ENCODE measurements around the gene GPR4.

The GPR4 gene

GRCh38 chr19:45584332-45585157 lies 17.5 kb downstream of the GPR4 start, which contains the start of gene OPA3:
OPA3 (minus strand) TSS chr19:45584802; CDS start chr19:45584764, 38 bp downstream.
- TF ChIP-seq CTCF (IDR thresholded peaks at IDR 0.05; ENCODE audit: extremely low read depth, missing control alignments): peak; percentile 10
- DNase-seq (ENCODE audit: low spot score): peak; percentile 98

- no peak for DNase-seq (ENCODE audit: low spot score)
- no peak for TF ChIP-seq CTCF (IDR thresholded peaks at IDR 0.05; ENCODE audit: extremely low read depth, missing control alignments)
These were observed 20.4 kb downstream of the GPR4 start for GRCh38 chr19:45581576-45581975.

DNA sequence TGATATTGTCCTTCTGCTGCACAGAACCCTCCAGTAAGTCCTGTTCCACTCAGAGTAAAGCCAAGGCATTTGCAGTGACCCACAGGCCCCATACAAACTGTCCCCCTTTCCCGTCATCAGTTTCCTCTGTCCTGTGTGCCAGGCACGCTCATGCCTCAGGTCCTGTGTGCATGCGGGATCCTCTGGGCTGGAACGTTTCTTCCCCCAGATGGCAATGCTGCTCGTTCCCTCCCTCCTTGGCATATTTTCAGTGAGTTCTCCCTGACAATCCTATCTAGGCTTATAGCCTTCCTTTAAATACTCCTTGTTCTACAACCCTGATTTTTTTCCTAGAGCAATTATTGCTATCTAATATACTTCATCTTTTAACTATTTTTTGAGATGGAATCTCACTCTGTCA lies 23.2 kb downstream of the GPR4 start:
- TF ChIP-seq CTCF (IDR thresholded peaks at IDR 0.05; ENCODE audit: extremely low read depth, missing control alignments): no peak

GRCh38 chr19:45577111-45577905 lies 24.7 kb downstream of the GPR4 start:
- DNase-seq (ENCODE audit: low spot score): peak; percentile 20
- no peak for TF ChIP-seq CTCF (IDR thresholded peaks at IDR 0.05; ENCODE audit: extremely low read depth, missing control alignments)

More for the DNA sequence above, 23.2 kb downstream of the GPR4 start:
- DNase-seq (ENCODE audit: low spot score): no peak

DNA sequence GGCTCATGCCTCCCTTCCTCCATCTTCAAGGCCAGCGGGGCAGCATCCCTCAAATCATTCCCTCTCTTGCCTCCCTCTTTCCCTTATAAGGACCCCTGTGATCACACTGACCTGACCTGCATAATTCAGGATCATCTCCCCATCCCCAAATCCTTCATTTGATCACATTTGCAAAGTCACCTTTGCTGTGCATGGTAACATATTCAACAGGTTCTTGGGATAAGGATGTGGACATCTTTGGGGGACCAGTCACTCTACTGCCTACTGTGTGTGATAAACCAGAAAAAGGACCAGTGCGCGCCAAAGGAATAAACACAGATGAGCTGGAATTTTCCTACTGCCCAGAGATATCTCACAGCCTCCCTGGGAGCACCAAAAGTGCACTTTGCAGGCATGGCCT lies 25.3 kb downstream of the GPR4 start:
- DNase-seq (ENCODE audit: low spot score): no peak
- no peak for TF ChIP-seq CTCF (IDR thresholded peaks at IDR 0.05; ENCODE audit: extremely low read depth, missing control alignments)

GRCh38 chr19:45575216-45575615 lies 26.8 kb downstream of the GPR4 start:
- TF ChIP-seq CTCF (IDR thresholded peaks at IDR 0.05; ENCODE audit: extremely low read depth, missing control alignments): no peak
- DNase-seq (ENCODE audit: low spot score): peak; percentile 64

- DNase-seq (ENCODE audit: low spot score): no peak
- TF ChIP-seq CTCF (IDR thresholded peaks at IDR 0.05; ENCODE audit: extremely low read depth, missing control alignments): no peak
These were observed 27.5 kb downstream of the GPR4 start for GRCh38 chr19:45574526-45574925.

All from GM20000 (cell line).